ENCODE results near the gene C9orf78. TPM values are rescaled to one million over a fixed set of nuclear protein-coding genes. Genes with fewer than 3 reads are reported as not detected.

C9orf78 gene
- total and polyA plus RNA-seq, 2 of the 8 experiments (the other 6 are each of a cell fraction or from before 2014, with no cell fraction given), result 17.4 to 40.6 TPM

GRCh38 chr9:129860653-129861446 is 25.8 kb upstream of the C9orf78 start:
- Histone ChIP-seq H3K14ac (ENCODE audit: insufficient read length) (no peak overlapping the region), H4K20me1 (replicated peaks in 1 of 2; ENCODE audit: control insufficient read depth in 1 of 2, insufficient read depth in 2 of 2, low read length in 2 of 2) (peaks cover 3 to 4% of the 10 kb centered on the region in 2 experiments), H2AFZ (ENCODE audit: low read length) (no peak overlapping the region), H3K9ac (replicated peaks in 1 of 4; ENCODE audit: extremely low read depth in 1 of 4, low read depth in 3 of 4, low read length in 3 of 4) (no peak overlapping the region), H3K79me2 (ENCODE audit: control insufficient read depth in 1 of 2, insufficient read depth in 2 of 2, low read length in 2 of 2) (no peaks in the 10 kb centered on the region), H3K23me2 (ENCODE audit: low read depth, low read length) (no peaks in the 10 kb centered on the region), H3K4me1 (replicated peaks in 1 of 4; ENCODE audit: control insufficient read depth in 3 of 4, insufficient read depth in 4 of 4, low read length in 3 of 4) (no peaks in the 10 kb centered on the region), H4K8ac (ENCODE audit: extremely low read depth, insufficient read depth, low read length) (no peak overlapping the region), H3K36me3 (ENCODE audit: control insufficient read depth in 2 of 4, insufficient read depth in 4 of 4, low read length in 3 of 4) (peaks cover 0 to 6% (median 0%) of the 10 kb centered on the region in 4 experiments; a peak in 3 of 8 replicates), H3K4ac (replicated peaks; ENCODE audit: insufficient read length, low read depth, low read length) (no peak overlapping the region), H3K79me1 (ENCODE audit: low read depth, low read length) (no peaks in the 10 kb centered on the region), H3K18ac (ENCODE audit: extremely low read depth, low read length) (no peak overlapping the region), H2BK5ac (ENCODE audit: low read depth, low read length) (no peak overlapping the region), H2BK20ac (ENCODE audit: low read length) (no peak overlapping the region), H3K27ac (ENCODE audit: low read depth, low read length) (no peak overlapping the region), H2AK5ac (ENCODE audit: low read depth, low read length) (no peak overlapping the region), H4K5ac (ENCODE audit: insufficient read length, low read depth, low read length) (no peak overlapping the region), H3K27me3 (replicated peaks in 1 of 4; ENCODE audit: control insufficient read depth in 3 of 4, extremely low read depth in 1 of 4, insufficient read depth in 3 of 4, low read length in 3 of 4) (no peaks in the 10 kb centered on the region), H2BK15ac (ENCODE audit: low read length) (no peak overlapping the region), H3K56ac (replicated peaks; ENCODE audit: insufficient read length, low read depth, low read length) (no peak overlapping the region), H4K91ac (replicated peaks; ENCODE audit: insufficient read length, low read length) (no peak overlapping the region), H3K4me2 (ENCODE audit: insufficient read depth in 1 of 2, low read depth in 2 of 2, low read length in 2 of 2) (no peak overlapping the region), H3K4me3 (ENCODE audit: extremely low read depth in 1 of 4, insufficient read depth in 2 of 4, low read depth in 3 of 4, low read length in 4 of 4) (no peak overlapping the region), H2BK120ac (replicated peaks; ENCODE audit: low read depth, low read length) (no peak overlapping the region), H3K9me3 (ENCODE audit: insufficient read depth in 2 of 2, low read depth in 1 of 2, low read length in 1 of 2) (no peaks in the 10 kb centered on the region), H3K23ac (ENCODE audit: insufficient read length) (no peak overlapping the region), H2BK12ac (ENCODE audit: low read depth, low read length) (no peak overlapping the region)
- WGBS, 2 experiments (ENCODE audit: extremely low coverage in 1 of 2, insufficient coverage in 1 of 2, insufficient read length in 1 of 2, insufficient replicate concordance in 2 of 2, low coverage in 1 of 2, low lambda C conversion rate in 2 of 2, missing lambda C conversion rate in 1 of 2), result 79% methylated on average over 11 of the region's 11 CpGs; no CpG with 5 or more reads in 1 of the 2 experiments
- ChIA-PET CTCF (ENCODE audit: partially characterized antibody) (interaction anchor here (1.0 to 1.3 kb wide), 2 partner anchors 20 to 498 kb away, joined by 3 to 5 read pairs; no protein-coding TSS in a partner anchor), POLR2A (ENCODE audit: partially characterized antibody) (interaction anchor here (1.0 kb wide), 1 partner anchor 10 kb away, joined by 4 read pairs; no protein-coding TSS in a partner anchor)
- DNase-seq (ENCODE audit: low read depth in 1 of 2, low spot score in 2 of 2), result no peak
- no peak for TF ChIP-seq ATF3 (IDR thresholded peaks at IDR 0.05; ENCODE audit: insufficient read depth, low read depth, low read length)
- no peak for TF ChIP-seq SIRT6 (IDR thresholded peaks at IDR 0.05; ENCODE audit: low read length)
- no peak for TF ChIP-seq CTCF (IDR thresholded peaks at IDR 0.05; ENCODE audit: control extremely low read depth in 1 of 3, insufficient read depth in 1 of 3, low read depth in 1 of 3, low read length in 3 of 3)
- no peak for TF ChIP-seq JUND (IDR thresholded peaks at IDR 0.05; ENCODE audit: low read length)
- TF ChIP-seq POU5F1 (IDR thresholded peaks at IDR 0.05; ENCODE audit: low read depth, low read length), result no peak
- TF ChIP-seq PHF8 (conservative IDR thresholded peaks at IDR 0.05; ENCODE audit: low read depth, low read length), result no peak
- TF ChIP-seq SP4 (IDR thresholded peaks at IDR 0.05; ENCODE audit: low read length), result no peak
- no peak for FAIRE-seq
